HG03354 (cell line): ENCODE measurements around the gene TBC1D17.
A peak's percentile ranks its signal among the peaks of the same experiment; 100 is the strongest.

Experiments used
- ATAC-seq: cut with Tn5 transposase; IDR thresholded peaks from one replicate; pipeline ENCODE4 v1.9.1; 2021; ENCODE audit warnings: mild to moderate bottlenecking; ENCODE audit not compliant: unreplicated experiment, poor library complexity, severe bottlenecking

TBC1D17 gene

DNA sequence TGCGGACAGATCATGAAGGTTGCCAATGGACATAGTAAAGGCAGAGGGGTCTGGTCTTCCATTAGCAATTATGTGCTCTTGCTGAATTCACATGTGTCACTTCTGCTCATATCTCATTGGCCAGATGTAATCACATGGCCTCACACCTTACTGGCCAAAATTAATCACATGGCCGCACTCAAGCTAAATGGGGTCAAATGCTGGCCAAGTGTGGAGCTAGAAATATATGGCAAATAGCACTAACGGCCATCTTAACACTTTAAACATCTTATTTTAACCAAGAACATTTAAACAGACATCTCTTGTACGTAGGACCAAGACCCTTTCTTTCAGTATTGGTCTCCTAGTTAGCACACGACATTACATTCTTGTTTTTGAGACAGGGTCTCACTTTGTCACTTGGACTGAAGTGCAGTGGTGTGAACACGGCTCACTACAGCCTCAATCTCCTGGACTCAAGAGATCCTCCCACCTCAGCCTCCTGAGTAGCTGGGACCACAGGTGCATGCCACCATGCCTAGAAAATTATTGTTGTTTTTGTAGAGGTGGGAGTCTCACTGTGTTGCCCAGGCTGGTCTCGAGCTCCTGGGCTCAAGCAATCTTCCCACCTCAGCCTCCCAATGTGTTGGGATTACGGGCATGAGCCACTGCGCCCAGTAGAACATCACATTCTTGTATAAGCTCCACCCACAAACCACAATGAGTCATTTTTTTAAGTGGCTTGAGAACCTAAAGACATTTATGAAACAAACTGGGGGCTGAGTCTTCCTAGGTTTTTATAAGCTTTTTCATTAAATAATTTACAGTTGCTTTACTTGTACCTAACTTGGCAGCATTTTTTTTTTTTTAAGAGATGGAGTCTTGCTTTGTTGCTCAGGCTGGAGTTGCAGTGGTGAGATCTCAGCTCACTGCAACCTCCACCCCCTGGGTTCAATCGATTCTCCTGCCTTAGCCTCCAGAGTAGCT lies 29.5 kb upstream of the TBC1D17 start:
- ATAC-seq, result no peak

DNA sequence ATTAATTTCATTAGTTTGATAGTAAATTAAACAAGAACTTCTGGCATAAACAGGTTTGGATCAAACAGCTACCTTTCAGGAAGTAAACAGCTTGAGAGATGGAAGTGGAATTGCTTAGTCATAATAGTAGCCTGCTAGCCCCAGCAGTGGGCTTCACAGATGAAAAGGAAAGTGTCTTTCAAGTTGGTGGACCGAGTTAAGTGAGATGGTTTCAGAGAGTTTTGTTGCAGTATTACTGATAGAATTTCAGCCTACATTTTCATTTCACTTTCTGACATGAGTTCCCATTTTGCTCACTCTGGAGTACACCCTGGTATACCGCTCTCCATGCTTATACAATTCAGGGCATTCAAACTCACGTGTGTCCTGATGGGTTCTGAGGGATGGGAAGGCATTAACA lies 28.6 kb upstream of the TBC1D17 start:
- no peak for ATAC-seq

DNA sequence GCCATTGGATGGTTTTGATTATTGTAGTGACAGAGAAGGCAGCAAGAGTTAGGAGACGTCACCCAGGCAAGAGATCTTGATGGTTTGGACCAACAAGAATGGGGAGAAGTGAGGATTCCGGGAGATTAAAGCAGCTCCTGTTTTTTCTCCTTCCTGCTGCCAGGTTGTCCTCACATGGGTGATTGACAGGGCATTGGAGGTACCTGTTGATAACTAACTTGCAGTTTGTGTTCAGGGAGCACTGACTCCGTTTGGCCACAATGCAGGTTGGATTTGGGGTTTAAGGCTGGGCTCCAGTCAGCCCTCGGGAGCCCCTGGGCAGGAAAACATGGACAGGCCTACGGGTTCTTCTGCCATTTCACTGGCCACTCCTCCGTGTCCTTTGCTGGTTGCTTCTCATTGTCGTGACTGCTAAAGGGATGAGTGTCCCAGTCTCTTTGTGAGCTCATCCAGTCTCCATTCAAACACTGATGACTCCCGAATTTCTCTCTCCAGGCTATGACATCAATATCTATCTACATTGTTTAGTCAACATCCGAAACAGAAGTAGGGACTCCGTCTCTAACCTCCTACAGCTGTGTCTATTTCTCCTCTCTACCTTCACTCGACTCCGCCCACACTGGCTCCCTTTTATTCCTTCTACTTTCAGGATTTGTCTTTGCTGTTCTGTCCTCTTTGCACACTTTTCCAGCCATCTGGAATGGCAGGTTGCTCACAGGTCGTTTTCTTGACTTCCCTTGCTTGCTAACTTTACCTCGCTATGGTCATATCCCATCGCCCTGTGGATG lies 27.9 kb upstream of the TBC1D17 start:
- ATAC-seq, result no peak

DNA sequence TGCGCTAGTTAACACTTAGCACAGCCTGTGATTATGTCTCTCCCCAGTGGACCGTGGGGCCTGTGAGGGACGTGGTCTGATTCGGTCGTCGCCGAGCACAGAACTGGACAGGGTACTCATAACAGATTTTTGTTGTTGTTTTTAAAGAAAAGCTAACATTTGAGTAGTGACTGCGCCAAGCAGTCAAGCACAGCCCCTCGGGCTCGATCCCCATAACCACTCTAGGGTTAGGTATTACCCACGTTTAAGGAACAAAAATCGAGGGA lies 27.3 kb upstream of the TBC1D17 start:
- no peak for ATAC-seq

DNA sequence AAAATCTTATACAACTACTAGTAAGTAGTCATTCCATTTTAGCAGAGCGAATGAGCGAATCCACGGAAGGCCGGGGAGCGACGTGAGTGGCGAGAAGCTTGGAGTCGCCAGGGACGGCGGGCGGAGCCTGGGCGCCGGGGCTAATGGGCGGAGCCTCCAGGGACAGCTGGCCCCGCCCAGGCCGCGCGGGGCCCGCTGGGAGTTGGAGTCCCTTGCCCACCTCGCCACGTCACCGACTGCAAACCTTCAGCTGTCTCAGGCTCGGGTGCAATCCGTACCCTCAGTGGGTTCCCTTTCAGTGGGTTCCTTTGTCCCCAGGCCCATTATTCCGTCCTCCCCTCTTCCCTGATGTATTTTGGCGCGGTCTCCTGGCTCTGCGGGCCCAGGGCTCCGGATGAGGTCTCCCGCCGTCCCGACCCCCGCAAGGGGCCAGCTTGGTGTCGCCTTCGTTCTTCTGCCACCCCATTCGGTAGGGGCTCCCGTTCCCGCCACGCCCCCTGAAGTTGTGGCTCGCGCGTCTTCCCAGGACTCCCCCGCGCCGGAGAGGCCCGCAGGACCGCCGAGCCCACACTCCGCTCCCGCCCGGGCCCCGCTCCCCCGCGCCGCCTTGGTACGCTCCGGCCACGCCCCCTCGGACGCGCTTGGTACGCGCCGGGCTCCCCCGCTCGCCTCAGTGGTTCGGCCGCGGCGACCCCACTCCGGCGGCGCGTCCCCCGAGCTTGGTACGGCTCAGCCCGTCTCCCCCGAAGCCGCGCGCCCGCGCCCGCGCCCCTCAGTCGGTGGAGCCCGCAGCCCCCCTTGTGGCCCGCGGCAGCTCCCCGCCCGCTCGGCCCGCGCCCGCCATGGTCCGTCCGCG lies 26.8 kb upstream of the TBC1D17 start, which contains the start of gene PTOV1:
Gene PTOV1, plus strand, starts transcription at position 673 of the 856 bp plus-strand sequence.
- peak; percentile 78 for ATAC-seq

DNA sequence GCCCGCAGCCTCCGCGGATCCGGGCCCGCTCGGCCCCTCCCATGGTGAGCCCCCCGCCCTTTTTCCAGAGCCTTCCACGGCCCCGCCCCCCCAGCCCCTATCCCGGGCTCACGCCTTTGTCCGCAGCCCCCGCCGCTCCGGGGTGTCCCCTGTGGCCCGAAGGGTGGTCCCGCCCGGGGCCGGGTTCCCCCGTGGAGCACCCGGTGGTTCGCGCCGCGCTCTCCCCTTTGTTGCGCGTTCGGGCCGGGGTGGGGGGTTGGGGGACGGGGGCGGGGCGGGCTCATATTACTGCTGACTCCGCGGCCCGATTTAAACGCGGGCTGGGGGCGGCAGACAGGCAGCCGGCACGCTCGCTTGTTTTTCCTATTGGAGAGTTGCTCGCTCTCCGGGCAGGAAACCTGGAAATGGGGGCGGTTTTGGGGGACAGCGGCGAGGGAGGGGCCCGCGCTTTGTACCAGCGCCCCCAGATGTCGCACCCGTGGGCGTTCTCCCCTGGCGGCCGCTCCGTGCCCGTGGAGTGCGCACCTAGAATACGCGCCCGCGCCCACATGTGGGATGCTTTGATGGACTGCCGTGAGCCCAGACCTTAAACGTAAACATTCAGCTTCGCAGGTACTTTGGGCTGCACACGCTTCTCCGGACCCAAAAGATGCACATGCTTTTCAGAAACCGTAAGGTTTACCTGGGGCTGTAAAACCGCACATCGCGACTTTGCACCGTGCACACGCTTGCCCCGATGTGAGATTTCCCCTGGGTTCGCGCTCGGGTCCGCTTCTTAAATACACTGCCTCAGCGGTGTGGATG lies 25.8 kb upstream of the TBC1D17 start:
- ATAC-seq, result peak; percentile 13

DNA sequence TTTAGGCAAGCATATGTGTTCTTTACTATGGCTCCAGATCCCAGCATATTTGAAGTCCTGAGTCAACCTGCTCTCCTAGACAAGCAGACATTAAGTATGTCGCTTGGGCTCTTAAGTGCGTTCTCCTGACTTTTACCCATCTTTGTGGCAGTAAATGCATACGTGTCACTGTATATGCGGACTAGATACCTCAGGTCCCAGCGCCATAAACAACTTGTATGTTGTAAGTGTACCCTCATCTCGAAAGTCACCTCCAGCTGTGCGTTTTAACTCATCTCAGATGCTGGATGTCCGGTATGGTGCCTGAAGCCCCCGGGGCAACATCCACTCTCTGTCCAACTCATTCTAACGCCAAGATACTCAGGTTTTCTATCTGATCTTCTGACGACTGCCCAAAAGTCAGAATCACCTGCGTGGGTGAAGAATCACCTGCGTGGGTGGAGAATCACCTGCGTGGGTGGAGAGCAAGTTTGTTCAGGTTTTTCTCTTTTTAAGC lies 24.8 kb upstream of the TBC1D17 start:
- ATAC-seq, result no peak

DNA sequence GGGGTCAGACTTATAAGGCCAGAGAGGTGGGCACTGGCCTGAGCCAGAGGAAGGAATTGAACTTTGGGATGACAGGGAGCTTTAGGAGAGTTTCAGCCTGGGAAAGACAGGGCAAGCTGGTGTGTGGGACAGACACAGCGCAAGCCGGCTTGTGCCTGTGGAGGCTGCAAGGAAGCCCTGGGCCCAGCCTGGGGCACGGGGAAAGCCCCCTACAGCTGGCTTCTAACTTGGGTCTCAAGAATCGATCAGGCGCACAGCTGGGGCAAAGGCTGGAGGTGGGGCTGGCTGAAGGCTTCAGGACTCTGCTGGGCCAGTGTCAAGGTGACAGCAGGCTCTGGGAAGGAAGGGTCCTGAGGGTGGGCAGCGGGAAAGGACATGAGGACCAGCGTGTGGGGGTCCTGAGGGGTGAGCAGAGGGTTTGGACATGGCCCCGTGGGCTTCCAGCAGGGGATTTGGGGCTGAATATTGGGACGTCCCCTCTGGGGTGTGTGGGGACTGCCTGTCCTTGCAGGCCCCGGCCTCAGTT lies 23.6 kb upstream of the TBC1D17 start:
- no peak for ATAC-seq

DNA sequence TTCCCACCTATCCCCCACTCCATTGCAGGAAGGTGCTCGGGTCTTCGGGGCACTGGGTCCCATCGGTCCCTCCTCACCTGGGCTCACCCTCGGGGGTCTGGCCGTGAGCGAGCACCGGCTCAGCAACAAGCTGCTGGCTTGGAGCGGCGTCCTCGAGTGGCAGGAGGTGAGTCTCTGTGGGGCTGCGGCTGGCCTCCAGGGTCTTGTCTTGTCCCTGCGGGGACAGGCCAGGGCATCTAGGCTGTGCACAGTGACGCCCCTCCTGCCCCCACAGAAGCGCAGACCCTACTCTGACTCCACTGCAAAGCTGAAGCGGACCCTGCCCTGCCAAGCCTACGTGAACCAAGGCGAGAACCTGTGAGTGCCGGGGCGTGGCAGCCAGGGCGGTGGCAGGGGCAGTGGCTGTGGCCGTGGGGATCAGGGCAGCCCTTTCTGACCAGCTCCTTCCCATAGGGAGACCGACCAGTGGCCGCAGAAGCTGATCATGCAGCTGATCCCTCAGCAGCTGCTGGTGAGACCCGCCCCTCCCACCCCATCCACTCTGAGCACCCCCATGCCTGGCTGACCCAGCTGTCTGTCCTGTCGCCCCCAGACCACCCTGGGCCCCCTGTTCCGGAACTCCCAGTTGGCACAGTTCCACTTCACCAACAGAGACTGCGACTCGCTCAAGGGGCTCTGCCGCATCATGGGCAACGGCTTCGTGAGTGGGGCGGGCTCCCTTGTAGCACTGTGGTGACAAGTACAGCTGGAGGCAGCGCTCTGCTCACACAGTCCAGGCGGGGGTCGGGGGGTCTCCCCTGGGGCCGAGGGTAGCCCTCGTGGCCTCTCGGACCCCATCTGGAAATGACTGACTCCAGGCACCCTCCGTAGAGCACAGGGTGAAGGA lies 22.9 kb upstream of the TBC1D17 start:
- no peak for ATAC-seq

DNA sequence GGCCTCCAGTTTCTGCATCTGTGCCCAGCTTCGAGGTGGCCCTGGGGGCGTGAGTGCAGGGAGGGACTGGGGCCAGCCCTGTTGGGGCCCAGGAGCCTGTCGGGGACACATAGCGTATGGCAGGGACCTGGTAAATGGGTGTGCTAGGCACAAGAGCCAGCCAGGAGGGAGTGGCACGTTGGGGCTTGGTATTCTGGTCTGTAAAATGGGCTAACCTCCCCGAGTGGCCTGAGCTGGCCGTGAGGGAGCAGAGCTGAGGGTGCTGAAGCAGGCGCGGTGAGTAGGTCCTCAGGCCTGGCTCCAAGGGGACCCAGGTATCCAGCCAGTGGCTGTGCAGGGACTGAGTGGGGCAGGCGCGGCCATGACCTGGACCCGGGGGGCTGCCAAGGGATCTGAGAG lies 22.2 kb upstream of the TBC1D17 start:
- no peak for ATAC-seq

DNA sequence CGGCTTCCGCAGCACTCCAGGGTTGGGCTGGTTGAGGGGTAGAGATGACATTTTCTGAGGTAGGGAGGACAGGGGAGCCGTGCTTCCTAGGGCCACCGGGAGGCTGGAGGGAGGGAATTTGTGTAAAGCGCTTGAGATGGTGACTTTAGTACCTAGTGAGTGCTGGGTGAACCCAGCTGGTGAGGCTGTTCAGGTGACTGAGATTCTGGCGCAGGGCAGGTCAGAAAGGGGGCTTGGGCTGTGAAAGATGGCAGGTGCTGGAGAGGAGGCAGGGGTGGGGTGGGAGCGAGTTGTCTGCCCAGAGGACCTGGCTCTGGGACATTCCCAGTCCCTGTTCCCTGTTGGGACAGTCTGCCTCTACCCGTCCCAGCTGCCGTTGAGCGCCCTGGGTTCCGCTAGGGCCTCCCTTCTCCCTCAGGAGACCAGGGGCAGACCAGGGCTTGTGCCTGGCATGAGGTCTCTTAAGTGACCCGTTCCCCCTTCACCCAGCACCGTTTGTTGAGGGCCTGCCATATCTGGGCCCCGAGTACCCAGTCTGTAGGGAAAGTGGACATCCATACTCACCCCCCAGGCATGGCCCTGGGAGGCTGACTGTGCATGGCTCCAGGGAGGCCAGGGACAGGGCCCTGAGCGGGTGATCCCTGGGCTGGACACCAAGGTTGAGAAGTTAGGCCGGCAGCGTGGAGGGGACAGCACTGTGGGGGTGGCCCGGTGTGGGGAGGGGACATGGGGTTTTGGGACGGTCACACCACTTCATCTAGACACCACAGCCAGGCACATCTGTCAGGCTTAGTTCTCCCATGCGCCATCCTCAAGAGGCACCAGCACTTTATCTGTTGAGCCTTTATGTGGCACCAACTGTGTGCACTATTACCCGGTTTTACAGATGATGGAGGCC lies 21.6 kb upstream of the TBC1D17 start:
- ATAC-seq, result no peak

DNA sequence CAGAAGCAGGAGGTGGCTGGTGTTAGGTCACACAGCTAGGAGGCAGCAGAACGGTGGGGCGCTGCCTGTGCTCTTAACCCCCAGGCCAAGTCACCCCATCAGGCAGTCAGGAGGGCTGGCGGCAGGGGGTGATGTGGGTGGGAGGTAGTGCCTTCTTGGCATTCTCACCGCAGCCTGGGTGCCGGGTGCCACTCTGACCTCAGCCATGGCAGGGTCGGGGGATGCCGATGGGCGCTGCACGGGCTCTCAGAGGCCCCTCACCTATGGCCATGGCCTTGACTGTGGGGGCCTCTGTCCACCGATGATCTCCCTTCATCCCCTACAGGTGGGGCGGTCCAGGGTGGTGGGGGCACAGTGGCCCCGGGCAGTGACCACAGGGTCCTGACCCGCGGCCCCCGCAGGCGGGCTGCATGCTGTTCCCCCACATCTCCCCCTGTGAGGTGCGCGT lies 20.9 kb upstream of the TBC1D17 start:
- ATAC-seq, result no peak

DNA sequence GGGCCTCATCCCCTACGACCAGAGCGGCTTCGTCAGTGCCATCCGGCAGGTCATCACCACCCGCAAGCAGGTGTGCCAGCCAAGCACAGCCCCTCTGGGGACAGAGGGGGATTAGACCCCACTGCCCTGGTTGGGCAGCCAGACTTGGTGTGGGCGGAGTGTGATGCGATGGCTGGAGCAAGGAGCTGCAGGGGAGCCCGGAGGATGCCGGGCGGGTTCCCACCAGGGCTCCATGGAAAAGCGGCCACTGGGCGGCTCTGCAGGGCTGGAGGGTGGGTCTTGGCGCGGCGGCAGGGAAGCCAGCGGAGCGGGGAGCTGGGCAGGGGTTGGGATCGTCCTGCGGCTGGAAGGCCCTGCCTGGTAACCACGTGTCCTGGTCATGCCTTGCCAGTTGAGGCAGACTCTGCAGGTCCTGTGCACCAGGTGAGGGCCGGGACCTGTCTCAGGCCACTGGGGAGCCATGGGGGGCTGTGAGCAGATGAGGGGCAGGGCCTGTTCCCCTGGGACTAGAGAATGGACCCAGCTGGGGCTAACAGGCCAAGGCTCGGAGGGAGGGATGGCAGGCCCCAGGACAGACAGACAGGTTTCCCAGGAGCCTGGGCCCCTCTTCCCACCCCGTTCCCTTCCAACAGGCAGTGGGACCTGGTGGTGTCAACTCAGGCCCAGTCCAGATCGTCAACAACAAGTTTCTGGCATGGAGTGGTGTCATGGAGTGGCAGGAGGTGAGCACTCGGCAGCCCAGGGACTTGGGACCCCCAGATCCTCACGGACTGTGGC lies 20.3 kb upstream of the TBC1D17 start:
- no peak for ATAC-seq

DNA sequence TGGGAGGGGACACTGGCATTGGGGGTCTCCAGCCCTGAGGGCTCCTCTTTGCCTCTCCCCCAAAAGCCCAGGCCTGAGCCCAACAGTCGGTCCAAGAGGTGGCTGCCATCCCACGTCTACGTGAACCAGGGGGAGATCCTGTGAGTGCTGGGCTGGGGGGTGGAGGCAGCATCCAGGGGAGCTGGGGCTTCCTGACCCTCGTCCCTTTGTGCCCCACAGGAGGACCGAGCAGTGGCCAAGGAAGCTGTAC lies 19.7 kb upstream of the TBC1D17 start:
- ATAC-seq, result no peak

DNA sequence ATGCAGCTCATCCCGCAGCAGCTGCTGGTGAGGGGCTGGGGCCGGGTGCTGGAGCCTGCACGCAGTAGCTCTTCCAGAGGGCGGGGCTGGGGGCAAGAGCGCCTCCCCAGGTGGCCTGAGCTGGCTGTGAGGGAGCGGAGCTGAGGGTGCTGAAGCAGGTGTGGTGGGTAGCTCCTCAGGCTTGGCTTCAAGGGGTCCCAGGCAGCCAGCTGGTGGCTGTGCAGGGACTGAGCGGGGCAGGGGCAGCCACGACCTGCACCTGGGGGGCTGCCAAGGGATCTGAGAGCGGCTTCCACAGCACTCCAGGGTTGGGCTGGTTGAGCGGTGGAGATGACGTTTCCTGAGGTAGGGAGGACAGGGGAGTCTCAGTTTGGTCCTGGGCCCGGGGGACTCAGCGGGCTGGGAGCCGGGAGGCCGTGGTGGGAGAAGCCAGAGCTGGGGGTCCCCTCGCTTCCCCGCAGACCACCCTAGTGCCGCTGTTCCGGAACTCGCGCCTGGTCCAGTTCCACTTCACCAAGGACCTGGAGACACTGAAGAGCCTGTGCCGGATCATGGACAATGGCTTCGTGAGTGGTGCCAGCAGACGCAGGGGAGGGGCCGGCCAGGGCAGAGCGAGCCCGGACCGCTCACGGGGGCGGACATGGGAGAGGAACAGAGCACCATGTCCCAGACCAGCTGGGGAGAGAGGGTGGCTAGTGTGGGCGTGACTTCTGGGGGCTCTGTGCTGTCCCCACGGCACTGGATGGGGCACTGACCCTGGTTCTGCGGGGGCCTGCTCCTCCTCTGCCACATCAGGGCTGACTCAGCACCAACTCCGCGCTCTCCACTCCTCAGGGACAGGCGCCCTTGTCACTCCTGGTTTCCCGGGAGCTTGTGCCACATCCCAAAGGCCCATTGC lies 19.2 kb upstream of the TBC1D17 start:
- ATAC-seq, result no peak
